Cardiac septum (tissue), 1 donor: ENCODE results near the gene CEP192. TPM values are rescaled to one million over a fixed set of nuclear protein-coding genes. Genes with fewer than 3 reads are reported as not detected.

Experiments used
- DNase-seq: peaks from one replicate; pipeline ENCODE4 v3.0.0-alpha.2; 2020; ENCODE audit warnings: low spot score
- intact Hi-C: fragments of 100-400 bp; cut with DNase I; formaldehyde crosslinking; loops from one replicate; pipeline ENCODE4 v1.14.0; 2022
- total RNA-seq: library from RNA; stranded (reverse); fragmentation: NEBNext Ultra II Directional; extraction: Animal tissue kit (Norgen Biotek cat#: 25700); gene quantifications from one replicate; pipeline ENCODE4 v1.2.1, GENCODE V29; 2021
- donor health status: DM: no; HTN: no; CAD: no.

Gene CEP192
- total RNA-seq, 1 donor from 2014 or later = 28.5 TPM

GRCh38 chr18:13134551-13135401 lies 143.6 kb downstream of the CEP192 start:
- DNase-seq = no peak
- intact Hi-C loops = no loop called here

DNA sequence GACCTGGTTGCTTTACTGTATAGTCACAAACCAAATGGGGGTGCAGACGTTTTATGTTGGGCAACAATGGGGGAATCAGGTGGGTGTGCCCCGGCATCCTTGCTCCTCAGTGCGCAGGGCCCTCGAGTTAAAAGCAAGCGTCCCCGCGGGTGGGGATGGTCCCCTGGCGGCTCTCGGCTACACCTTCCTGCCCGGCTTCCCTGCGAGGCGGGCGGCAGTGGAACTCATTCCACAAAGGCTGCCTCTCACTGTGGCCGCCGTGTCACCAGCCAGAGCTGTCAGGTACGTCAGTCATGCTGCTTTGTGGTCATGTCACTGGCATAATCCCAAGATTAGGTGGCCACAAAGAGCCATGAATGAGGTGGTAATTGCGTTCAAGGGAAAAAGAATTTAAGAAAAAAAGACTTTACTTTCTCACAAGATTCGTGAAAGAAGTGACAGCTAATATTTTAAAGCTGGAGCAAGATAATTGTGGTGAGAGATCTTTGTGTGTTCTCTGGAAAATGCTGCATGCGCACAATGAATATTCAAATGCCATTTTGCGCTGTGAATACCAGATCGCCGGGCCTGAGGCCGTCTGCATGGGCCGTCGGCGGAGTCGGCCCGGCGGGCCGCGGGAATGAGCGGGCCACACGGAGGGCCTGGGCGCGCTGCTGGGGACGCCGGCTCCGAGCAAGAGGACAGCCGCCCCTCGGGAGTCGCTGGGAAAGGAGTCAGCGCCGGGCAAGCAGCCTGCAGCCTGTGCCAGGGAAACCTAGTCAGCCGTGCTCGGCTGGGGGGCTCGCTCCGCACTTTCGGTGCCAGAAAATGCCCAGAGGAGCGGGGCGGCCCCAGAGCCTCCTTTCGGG lies 145.1 kb downstream of the CEP192 start:
- DNase-seq = no peak
- intact Hi-C loops = no loop called here

GRCh38 chr18:13136904-13137669 lies 145.9 kb downstream of the CEP192 start:
- intact Hi-C loops = no loop called here
- DNase-seq = peak; percentile 79

GRCh38 chr18:13137670-13138419 lies 146.7 kb downstream of the CEP192 start:
- intact Hi-C loops = no loop called here
- peak; percentile 81 for DNase-seq

DNA sequence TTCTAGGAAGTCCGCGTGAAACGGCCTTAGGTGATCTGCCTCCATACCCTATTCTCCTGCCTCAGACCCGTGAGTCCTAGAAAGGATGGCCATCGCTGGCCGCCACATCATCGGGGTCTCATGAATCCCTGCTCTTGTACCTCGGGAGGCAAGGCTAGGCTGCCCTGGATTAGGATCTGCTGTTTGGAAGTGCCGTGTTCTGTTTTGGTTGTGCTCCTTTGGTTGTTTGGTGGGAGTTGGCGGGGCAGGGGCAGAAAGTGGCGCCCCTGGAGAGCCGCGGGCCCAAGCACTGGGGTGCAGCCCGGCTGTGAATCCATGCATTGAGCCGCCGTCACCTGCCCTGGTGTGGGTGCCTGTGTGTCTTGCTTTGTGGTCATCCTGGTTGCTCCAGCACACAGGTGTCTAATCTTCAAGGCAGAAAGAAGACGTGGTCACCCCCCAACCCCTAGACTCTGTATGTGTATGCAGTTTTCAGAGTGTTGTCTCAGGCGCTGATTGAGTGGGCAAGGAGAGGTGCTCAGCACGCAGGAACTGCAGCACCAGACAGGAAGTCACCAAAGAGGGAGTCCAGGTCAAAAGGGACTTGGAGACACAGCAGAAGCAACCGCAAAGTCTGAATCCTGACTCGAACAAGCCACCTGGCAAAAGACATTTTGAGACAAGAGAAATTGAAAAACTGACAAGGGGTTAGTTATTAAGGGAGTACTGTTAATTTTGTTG lies 147.4 kb downstream of the CEP192 start:
- intact Hi-C loops = no loop called here
- no peak for DNase-seq

GRCh38 chr18:13139885-13140450 lies 148.8 kb downstream of the CEP192 start:
- intact Hi-C loops = no loop called here
- no peak for DNase-seq

DNA sequence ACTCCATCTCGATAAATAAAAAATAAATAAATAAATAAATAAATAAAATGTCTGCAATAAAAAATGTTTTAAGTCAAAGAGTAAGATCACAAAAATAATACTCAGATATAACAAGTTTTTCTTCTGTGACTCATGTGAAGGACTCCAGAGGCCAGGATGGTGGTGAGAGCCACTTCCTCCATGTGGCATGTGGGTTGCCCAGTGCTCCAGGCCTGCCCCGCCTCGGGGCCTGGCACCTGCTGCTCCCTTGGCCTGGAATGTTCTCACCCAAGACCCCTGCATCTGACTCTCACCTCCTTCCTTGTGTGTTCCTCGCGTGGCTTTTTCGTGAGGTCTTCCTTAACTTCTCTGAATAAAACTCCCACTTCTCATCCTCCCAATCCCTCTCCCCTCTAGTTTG lies 150.0 kb downstream of the CEP192 start:
- DNase-seq = no peak
- intact Hi-C loops = no loop called here

DNA sequence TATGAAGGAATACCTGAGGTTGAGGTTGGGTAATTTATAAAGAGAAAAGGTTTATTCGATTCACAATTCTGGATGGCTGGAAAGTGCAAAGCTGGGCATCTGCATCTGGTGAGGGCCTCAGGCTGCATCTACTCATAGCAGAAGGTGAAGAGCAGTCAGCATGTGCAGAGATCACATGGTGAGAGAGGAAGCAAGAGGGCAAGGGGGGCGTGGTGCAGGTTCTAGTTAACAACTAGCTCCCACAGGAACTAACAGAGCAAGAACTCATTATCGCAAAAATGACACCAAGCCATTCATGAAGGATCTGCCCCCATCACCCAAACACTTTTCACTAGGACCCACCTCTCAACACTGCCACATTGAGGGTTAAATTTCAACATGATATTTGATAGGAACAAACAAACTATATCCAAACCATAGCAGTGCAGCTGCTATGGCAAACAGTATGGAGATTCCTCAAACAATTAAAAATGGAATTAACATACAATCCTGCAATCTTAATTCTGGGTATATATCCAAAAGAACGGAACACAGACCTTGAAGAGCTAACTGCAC lies 154.6 kb downstream of the CEP192 start:
- intact Hi-C loops = no loop called here

DNA sequence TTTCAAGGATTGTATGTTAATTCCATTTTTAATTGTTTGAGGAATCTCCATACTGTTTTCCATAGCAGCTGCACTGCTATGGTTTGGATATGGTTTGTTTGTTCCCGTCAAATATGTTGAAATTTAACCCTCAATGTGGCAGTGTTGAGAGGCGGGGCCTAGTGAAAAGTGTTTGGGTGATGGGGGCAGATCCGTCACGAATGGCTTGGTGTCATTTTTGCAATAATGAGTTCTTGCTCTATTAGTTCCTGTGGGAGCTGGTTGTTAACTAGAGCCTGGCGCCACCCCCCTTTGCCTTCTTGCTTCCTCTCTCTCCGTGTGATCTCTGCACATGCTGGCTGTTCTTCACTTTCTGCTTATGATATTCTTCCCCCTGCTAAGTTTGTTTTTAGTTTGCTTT lies 156.0 kb downstream of the CEP192 start:
- no peak for DNase-seq
- intact Hi-C loops = no loop called here

More for the DNA sequence above, 154.6 kb downstream of the CEP192 start:
- DNase-seq = no peak

DNA sequence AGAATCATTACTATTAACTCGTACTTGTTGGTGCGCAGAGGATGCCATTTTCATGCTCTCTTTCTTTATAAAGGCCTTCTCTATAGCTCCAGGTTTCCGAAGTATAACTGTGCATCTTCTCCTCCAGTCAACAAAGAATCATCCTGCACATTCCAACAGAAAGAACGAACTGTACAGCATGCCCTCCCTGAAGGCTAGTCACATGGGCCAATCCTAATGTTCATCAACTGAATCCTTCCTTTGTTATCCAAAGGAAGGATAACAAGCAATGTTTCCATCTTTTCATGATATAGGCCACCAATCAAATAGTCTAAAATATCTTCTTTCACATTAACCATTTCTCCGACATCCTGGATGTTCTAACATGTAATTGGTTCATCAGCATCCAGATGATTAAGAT lies 160.5 kb downstream of the CEP192 start:
- DNase-seq = no peak
- intact Hi-C loops = no loop called here

DNA sequence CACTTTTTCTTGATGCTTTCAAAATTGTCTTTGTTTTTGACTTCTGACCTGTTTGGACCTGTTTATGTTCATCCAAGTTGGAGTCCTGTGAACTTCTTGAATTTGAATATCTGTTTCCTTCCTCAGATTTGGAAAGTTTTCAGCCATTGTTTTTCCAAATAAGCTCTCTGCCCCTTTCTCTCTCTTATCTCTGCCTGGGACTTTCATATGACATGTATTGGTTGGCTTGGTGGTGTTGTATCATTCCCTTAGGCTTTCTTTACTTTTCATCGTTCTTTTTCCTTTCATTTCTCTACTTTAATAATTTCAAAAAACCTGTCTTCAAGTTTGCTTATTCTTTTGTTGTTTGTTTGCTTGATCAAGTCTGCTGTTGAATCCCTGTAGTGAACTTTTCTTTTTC lies 167.3 kb downstream of the CEP192 start:
- intact Hi-C loops = no loop called here
- DNase-seq = no peak

- intact Hi-C loops = no loop called here
Observed at GRCh38 chr18:13159579-13159978, 168.4 kb downstream of the CEP192 start.

GRCh38 chr18:13161276-13161899 lies 170.2 kb downstream of the CEP192 start:
- no peak for DNase-seq
- intact Hi-C loops = loop anchor here (10.0 kb wide), 1 partner anchor 157 kb away; no protein-coding TSS in a partner anchor

More at GRCh38 chr18:13159579-13159978, 168.4 kb downstream of the CEP192 start:
- no peak for DNase-seq

- intact Hi-C loops = loop anchor here (10.0 kb wide), 1 partner anchor 159 kb away; no protein-coding TSS in a partner anchor
- no peak for DNase-seq
Observed at GRCh38 chr18:13163167-13163927, 172.2 kb downstream of the CEP192 start.

GRCh38 chr18:13164406-13164805 lies 173.2 kb downstream of the CEP192 start:
- intact Hi-C loops = loop anchor here (10.0 kb wide), 1 partner anchor 160 kb away; no protein-coding TSS in a partner anchor
- DNase-seq = no peak

DNA sequence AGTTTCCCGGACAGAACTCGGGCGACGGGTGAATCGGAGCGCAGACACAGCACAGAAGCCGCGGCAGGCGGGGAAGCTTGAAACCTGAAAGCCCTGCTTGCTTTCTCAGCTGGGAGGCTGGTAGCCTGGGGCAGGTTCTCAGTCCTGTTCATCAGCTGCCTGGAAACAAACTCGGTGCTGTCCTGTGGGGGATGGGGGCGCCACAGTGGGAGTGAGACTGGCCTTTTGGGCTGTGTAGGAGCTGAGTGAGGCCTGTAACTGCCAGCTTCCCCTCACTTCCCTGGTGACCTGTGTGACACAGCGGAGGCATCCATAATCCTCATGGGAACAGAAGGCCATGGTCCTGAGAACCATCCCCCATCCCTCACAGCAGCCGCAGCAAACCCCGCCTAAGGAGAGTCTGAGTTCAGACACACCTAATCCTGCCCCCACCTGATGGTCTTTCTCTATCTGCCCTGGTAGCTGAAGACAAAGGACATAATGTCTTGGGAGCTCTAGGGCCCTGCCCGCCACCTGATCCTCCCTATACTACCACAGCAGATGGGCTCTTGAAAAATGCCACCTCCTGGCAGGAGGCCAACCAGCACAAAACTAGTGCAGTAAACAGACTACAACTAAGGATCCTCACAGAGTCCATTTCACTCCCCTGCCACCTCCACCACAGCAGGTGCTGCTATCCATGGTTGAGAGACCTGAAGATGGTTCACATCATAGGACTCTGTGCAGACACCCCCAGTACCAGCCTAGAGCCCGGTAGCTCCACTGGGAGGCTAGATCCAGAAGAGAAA lies 174.7 kb downstream of the CEP192 start:
- no peak for DNase-seq
- intact Hi-C loops = loop anchor here (10.0 kb wide), 1 partner anchor 161 kb away; no protein-coding TSS in a partner anchor
